Suprapubic skin (tissue), 4 donors: ENCODE measurements around the gene SLC39A13. TPM values are rescaled to one million over a fixed set of nuclear protein-coding genes. Genes with fewer than 3 reads are reported as not detected.

ENCODE experiments used
- DNase-seq, 2 donors: peaks; one replicate each; pipeline ENCODE4 v3.0.0-alpha.2; 2019; ENCODE audit warnings: low spot score in 2 of 2
- H3K27ac ChIP-seq: fragments of 200-600 bp; sonication (generic); one replicate; pipeline ENCODE4 v1.5.1; 2019
- H3K27me3 ChIP-seq: fragments of 200-600 bp; sonication (generic); one replicate; pipeline ENCODE4 v1.5.1; 2019
- H3K36me3 ChIP-seq: fragments of 200-600 bp; sonication (generic); one replicate; pipeline ENCODE4 v1.5.1; 2019
- H3K4me1 ChIP-seq: fragments of 200-600 bp; sonication (generic); one replicate; pipeline ENCODE4 v1.5.1; 2019
- H3K4me3 ChIP-seq: fragments of 200-600 bp; sonication (generic); one replicate; pipeline ENCODE4 v1.5.1; 2019; ENCODE audit warnings: mild to moderate bottlenecking
- H3K9me3 ChIP-seq: fragments of 200-600 bp; sonication (generic); one replicate; pipeline ENCODE4 v1.5.1; 2019
- EP300 ChIP-seq: sonication (generic); formaldehyde crosslinking; IDR thresholded peaks from one replicate; pipeline ENCODE4 v1.6.1; 2017; ENCODE audit warnings: antibody characterized with exemption
- POLR2A ChIP-seq, 2 donors: fragments of 450-650 bp; IDR thresholded peaks; one replicate each; pipeline ENCODE4 v1.6.1; 2017; ENCODE audit warnings: antibody characterized with exemption in 2 of 2, mild to moderate bottlenecking in 2 of 2, moderate library complexity in 2 of 2
- POLR2AphosphoS5 ChIP-seq, 3 donors: sonication (generic); formaldehyde crosslinking; IDR thresholded peaks; one replicate each; pipeline ENCODE4 v1.6.1; 2017; ENCODE audit warnings: antibody characterized with exemption in 3 of 3
- WGBS: methylation state at CpG from one replicate; pipeline ENCODE4 v1.1.5; 2018; 5-methylcytosine and 5-hydroxymethylcytosine counted together
- total RNA-seq, 4 donors: library from RNA; depleted of rRNA; stranded (reverse); fragments of >200 nt; gene quantifications; one replicate each; pipeline ENCODE4 v1.1.0, GENCODE V29; 2016
- TF ChIP-seq, protein P1 (sequence below), 2 donors: fragments of 200-600 bp in 1 of 2; fragments of 450-650 bp in 1 of 2; sonication (generic) in 1 of 2; IDR thresholded peaks; one replicate each; pipeline ENCODE4 v1.5.1; 2016 to 2019; ENCODE audit warnings: antibody characterized with exemption in 2 of 2, mild to moderate bottlenecking in 1 of 2, moderate library complexity in 1 of 2

The SLC39A13 gene
- total RNA-seq, 4 donors from 2014 or later, result 45.5 to 53.8 (median 52.3) TPM

DNA sequence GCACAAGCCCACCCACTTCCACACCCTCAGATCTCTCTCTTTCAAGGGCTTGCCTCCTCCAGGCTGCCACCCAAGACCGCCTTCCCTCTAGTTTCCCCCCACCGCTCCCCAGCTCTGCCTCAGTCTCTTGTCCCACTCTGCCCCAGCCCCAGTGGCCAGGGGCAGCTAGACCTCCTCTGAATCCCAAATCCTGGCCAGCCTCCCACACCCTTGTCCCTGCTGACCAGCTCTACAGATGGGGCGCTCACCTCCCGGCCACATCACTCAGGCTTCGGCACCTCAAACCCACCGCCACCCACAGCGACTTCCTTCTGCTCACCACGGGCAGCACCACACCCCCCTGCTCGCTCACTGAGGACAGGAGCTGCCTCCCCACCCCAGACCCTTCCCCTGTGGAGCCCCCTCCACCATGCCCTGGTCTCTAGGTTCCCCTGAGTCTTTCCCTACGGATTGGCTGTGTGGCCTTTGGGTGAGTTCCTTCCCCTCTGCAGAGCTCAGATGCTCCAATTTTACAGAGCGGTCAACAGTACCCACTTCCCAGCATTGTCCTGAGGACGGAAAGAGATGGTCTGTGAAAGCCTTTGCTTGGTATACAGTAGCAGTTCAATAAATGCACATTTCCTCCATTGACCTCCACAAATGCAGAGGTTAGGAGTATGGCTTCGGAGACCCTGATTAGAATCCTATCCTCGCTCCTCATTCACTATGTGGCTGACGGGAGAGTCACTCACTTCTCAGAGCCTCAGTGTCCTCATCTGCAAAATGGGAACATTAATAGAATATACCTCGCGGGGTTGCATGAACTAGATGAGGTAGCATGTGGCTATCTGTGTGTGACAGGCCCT lies 18.6 kb upstream of the SLC39A13 start:
- H3K4me3 ChIP-seq, result no peak overlapping the region
- 92% methylated on average over 17 of the region's 17 CpGs for WGBS
- H3K4me1 ChIP-seq, result peaks cover 29% of the 10 kb centered on the region
- no peaks in the 10 kb centered on the region for H3K36me3 ChIP-seq
- no peaks in the 10 kb centered on the region for H3K27me3 ChIP-seq
- DNase-seq, result peak in 1 of 2 donors; percentile 64
- no peaks in the 10 kb centered on the region for H3K9me3 ChIP-seq
- TF ChIP-seq, protein P1, sequence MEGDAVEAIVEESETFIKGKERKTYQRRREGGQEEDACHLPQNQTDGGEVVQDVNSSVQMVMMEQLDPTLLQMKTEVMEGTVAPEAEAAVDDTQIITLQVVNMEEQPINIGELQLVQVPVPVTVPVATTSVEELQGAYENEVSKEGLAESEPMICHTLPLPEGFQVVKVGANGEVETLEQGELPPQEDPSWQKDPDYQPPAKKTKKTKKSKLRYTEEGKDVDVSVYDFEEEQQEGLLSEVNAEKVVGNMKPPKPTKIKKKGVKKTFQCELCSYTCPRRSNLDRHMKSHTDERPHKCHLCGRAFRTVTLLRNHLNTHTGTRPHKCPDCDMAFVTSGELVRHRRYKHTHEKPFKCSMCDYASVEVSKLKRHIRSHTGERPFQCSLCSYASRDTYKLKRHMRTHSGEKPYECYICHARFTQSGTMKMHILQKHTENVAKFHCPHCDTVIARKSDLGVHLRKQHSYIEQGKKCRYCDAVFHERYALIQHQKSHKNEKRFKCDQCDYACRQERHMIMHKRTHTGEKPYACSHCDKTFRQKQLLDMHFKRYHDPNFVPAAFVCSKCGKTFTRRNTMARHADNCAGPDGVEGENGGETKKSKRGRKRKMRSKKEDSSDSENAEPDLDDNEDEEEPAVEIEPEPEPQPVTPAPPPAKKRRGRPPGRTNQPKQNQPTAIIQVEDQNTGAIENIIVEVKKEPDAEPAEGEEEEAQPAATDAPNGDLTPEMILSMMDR (IDR thresholded peaks at IDR 0.05), result no peak
- no peak for TF ChIP-seq POLR2AphosphoS5 (IDR thresholded peaks at IDR 0.05)
- TF ChIP-seq POLR2A (IDR thresholded peaks at IDR 0.05), result no peak
- no peak for TF ChIP-seq EP300
- peak overlapping the region; percentile 58 for H3K27ac ChIP-seq

- 79% methylated on average over 6 of the region's 6 CpGs for WGBS
- Histone ChIP-seq H3K9me3 (no peaks in the 10 kb centered on the region), H3K4me3 (no peak overlapping the region), H3K4me1 (peaks cover 35% of the 10 kb centered on the region), H3K27ac (peak overlapping the region; percentile 8), H3K36me3 (no peaks in the 10 kb centered on the region), H3K27me3 (no peaks in the 10 kb centered on the region)
- TF ChIP-seq POLR2AphosphoS5 (IDR thresholded peaks at IDR 0.05), result no peak
- no peak for TF ChIP-seq EP300
- TF ChIP-seq, protein P1 (IDR thresholded peaks at IDR 0.05), result no peak
- TF ChIP-seq POLR2A (IDR thresholded peaks at IDR 0.05), result no peak
- no peak for DNase-seq
These were observed 18.0 kb upstream of the SLC39A13 start for GRCh38 chr11:47390422-47390760.

- TF ChIP-seq POLR2A (IDR thresholded peaks at IDR 0.05) (no peak), EP300 (no peak), POLR2AphosphoS5 (IDR thresholded peaks at IDR 0.05) (no peak)
- TF ChIP-seq, protein P1 (IDR thresholded peaks at IDR 0.05), result no peak
- H3K27me3 ChIP-seq, result no peaks in the 10 kb centered on the region
- DNase-seq, result peak in 1 of 2 donors; percentile 74
- H3K27ac ChIP-seq, result peak overlapping the region; percentile 10
- no peak overlapping the region for H3K4me3 ChIP-seq
- peaks cover 39% of the 10 kb centered on the region for H3K4me1 ChIP-seq
- no peaks in the 10 kb centered on the region for H3K9me3 ChIP-seq
- no peaks in the 10 kb centered on the region for H3K36me3 ChIP-seq
- WGBS, result 78% methylated on average over 11 of the region's 11 CpGs
These were observed 17.3 kb upstream of the SLC39A13 start for GRCh38 chr11:47391077-47391583.

- TF ChIP-seq POLR2A (IDR thresholded peaks at IDR 0.05) (no peak), POLR2AphosphoS5 (IDR thresholded peaks at IDR 0.05) (no peak), EP300 (no peak)
- TF ChIP-seq, protein P1 (IDR thresholded peaks at IDR 0.05), result no peak
- Histone ChIP-seq H3K27ac (peak overlapping the region; percentile 10), H3K4me1 (peaks cover 39% of the 10 kb centered on the region), H3K36me3 (no peaks in the 10 kb centered on the region), H3K9me3 (no peaks in the 10 kb centered on the region), H3K27me3 (no peaks in the 10 kb centered on the region), H3K4me3 (no peak overlapping the region)
- DNase-seq, result no peak
- WGBS, result 90% methylated on average over 16 of the region's 16 CpGs
These were observed 16.5 kb upstream of the SLC39A13 start for GRCh38 chr11:47391711-47392432.
